Posterior vena cava (tissue), 2 donors: Measurements from ENCODE around the gene CACNG3. TPM values are rescaled to one million over a fixed set of nuclear protein-coding genes. Genes with fewer than 3 reads are reported as not detected.

ENCODE experiments used
- DNase-seq: peaks from one replicate; pipeline ENCODE4 v3.0.0-alpha.2; 2020; ENCODE audit warnings: low spot score
- intact Hi-C, 2 donors: fragments of 100-400 bp; cut with DNase I; formaldehyde crosslinking; loops; one replicate each; pipeline versions ENCODE4 v1.14.1 to v1.14.2; 2022 to 2023
- total RNA-seq, 2 donors: library from RNA; stranded (reverse); fragmentation: NEBNext Ultra II Directional; extraction: Animal tissue kit (Norgen Biotek cat#: 25700); gene quantifications; one replicate each; pipeline ENCODE4 v1.2.1, GENCODE V29; 2021
- donor health status: DM: yes; HTN: yes; CAD: no.
- donor health status: DM: yes; HTN: yes; CAD: no.

The CACNG3 gene
- total RNA-seq, 2 donors from 2014 or later = not detected

DNA sequence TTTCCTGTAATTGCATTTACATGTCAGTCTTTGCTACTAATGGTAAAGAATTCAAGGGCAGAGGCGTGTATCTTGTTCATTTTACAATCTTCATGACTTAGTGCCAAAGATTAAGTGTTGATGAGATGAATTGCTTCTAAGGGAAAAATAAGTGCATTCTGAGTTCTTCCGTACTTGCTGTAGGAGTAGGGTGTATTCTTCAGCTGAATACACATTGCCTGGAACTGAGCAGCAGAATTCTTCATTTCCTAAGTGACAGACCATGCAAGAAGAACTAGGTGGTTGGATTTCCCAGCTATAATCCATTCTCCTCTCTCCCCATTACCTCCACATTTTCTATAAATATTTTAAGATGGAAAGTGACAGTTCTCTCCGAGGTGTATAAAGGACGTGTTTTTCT, 104.8 kb downstream of the CACNG3 start:
- no peak for DNase-seq
- intact Hi-C loops = no loop called here

- intact Hi-C loops = no loop called here
- DNase-seq = no peak
These were observed 108.5 kb downstream of the CACNG3 start for GRCh38 chr16:24364596-24364995.

GRCh38 chr16:24367186-24367710, 111.1 kb downstream of the CACNG3 start:
- intact Hi-C loops = no loop called here
- DNase-seq = no peak

DNA sequence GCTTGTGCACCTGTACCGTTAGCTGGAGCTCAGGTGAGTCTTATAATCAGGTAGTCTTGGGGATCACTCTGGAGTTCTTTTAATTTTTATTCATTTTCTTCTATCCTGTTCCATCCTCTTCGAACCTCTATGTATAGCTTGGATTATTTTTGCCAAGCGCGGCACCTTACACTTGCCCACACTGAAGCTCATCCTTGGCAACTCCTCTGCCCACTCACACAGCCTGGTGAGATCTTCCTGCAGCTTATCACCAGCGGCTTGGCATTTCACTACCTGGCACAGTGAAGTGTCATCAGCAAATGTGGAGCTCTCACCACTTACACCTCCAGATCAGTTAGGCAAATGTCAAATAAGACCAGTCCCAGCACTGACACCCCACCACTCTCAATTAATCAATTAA, 116.7 kb downstream of the CACNG3 start:
- intact Hi-C loops = no loop called here
- DNase-seq = no peak

- intact Hi-C loops = no loop called here
- DNase-seq = no peak
These were observed 122.9 kb downstream of the CACNG3 start for GRCh38 chr16:24378999-24379398.

DNA sequence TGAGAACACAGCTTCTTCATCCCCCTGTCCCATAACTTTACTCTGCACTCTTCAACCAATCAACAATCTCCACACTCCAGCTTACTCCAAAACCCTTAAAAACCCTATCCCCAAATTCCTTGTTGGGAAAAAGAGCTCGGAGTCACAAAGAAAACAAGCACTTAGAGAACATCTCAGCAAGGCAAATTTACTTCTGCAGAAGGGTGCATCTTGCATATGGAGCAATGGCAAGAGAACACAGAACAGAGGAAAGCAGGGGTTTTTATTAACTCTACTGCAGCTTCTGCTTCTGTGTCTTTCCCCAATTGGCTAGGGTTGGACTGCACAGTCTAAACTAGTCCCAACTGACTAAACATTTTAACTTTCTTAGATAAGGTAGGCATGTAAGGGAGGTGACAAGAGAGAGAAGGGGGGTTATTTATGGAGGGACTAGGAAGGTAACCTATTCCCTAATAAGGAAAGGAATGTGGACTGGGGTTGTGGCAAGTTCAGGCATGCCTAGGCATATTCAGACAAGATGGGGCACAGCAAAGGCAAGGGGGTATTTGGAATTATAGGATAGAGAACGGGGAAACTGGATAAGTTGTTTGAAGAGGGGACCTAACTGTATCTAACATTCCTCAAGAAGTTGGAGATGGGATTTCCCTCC, 125.5 kb downstream of the CACNG3 start:
- DNase-seq = no peak
- intact Hi-C loops = no loop called here

- DNase-seq = no peak
- intact Hi-C loops = no loop called here
These were observed 126.8 kb downstream of the CACNG3 start for GRCh38 chr16:24382762-24383407.

DNA sequence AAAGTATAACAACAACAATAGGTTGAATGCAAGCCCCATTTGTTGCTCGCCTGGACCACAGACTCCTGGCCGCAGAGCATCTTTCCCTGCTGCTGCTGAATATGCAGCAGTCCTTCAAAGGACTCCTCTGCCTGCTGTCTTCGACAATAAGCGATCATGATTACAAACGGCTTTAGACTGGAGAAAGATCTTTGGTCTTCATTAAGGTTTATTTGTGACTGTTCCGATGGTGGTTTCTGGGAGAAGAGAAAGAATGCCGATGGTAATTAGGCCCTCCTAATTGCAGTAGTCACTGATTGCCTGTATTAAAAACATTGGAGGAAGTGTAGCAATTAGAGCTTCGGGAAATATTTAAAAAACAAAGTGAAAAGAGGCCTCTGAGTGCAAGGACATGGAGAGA, 138.2 kb downstream of the CACNG3 start:
- DNase-seq = no peak
- intact Hi-C loops = no loop called here

DNA sequence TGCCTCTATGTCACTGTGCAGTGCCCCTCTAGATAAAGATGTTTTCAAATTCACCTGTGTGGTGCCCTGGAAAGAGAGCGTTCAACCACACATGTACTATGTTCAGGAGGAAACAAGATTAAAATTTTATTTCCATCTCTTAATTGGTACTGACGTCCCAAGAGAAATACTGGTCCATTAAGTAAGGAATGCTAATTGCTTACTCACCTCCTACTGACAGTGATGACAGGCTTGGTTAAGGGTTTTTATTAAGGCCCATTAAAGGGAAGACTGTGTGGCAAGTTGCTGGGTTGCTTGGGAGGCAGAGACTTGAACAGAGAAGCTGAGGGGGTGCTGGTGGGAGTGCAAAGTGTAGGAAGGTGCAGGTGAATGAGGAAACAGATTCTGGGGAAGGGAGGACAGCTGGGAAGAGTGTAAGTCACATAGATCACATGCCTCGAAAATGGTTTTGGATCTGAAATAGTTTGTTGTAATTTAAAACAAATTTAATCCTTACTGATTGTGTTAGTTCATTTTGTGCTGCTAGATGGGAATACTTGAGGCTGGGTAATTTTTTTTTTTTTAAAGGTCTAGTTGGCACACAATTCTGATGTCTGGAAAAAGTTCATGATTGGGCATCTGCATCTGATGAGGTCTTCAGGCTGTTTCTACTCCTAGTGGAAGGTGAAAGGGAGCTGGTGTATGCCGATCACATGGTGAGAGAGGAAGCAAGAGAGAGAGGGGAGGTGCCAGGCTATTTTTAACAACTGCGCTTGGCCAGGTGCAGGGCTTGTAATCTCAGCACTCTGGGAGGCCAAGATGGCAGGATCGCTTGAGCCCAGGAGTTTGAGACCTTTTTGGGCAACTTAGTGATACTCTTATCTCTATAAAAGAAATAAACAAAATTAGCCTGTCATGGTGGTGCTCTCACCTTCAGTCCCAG, 140.5 kb downstream of the CACNG3 start:
- intact Hi-C loops = no loop called here
- DNase-seq = no peak

- intact Hi-C loops = no loop called here
- DNase-seq = no peak
These were observed 152.9 kb downstream of the CACNG3 start for GRCh38 chr16:24409045-24409444.
